ENCODE measurements around the gene ATP8B2.

DNA sequence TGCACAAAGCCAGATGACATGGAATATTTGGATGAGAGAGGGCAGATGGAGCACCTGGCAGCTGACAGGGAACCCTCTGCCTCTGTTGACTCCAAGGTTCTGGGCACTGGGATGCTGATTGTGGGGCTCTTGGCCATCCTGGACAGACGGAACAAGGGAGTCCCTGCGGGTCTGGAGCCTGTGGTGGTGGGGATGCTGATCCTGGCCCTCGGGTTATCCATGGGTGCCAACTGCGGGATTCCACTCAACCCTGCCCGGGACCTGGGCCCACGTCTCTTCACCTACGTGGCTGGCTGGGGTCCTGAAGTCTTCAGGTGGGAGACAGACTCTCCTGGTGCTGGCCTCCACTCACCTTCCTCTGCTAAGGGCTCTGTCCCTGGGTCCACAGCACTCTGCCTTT, 1.8 kb upstream of the ATP8B2 start:
- TF ChIP-seq POLR2AphosphoS5 (IDR thresholded peaks at IDR 0.05; ENCODE audit: low read depth, low read length): no peak
- no peak for TF ChIP-seq POLR2A (IDR thresholded peaks at IDR 0.05; ENCODE audit: low read depth, low read length)
- no peak for TF ChIP-seq TAF1 (IDR thresholded peaks at IDR 0.05; ENCODE audit: borderline replicate concordance, low read depth, low read length)

All from GM12892 (cell line).